Measurements from ENCODE around the gene OR5M3.

GRCh38 chr11:56513280-56513679 is 40.1 kb upstream of the OR5M3 start:
- TF ChIP-seq CTCF (IDR thresholded peaks at IDR 0.05; ENCODE audit: borderline replicate concordance, extremely low read depth, low read length, poor library complexity, severe bottlenecking) = no peak
- no peak for TF ChIP-seq EZH2 (IDR thresholded peaks at IDR 0.05; ENCODE audit: borderline replicate concordance, low read depth, low read length, severe bottlenecking)
